HG03354 (cell line): ENCODE measurements around the gene KBTBD2.
"Not testable (repeated sequence)": the region's sequence is repeated elsewhere in the genome, so short reads cannot be mapped to it uniquely, and the experiment has no call there.

Experiments
- ATAC-seq: cut with Tn5 transposase; IDR thresholded peaks from one replicate; pipeline ENCODE4 v1.9.1; 2021; ENCODE audit warnings: mild to moderate bottlenecking; ENCODE audit not compliant: unreplicated experiment, poor library complexity, severe bottlenecking

Gene KBTBD2

DNA sequence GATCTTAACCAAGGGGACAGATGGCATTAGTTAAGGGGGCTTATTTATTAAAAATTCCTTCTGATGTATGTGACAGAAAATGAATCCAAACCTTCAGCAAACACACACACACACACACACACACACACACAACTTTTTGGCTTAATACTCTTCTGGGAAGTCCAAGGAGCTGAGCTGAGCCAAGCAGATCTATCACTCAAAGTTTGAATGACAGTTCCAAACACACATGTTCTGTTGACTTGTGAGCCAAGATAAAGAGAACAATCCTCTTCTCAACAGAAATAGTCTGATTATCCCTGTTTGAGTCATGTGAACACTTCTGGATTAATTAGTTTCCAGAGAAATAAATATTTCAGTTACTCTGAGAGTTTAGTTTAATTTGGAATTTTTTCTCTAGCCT, 31.5 kb downstream of the KBTBD2 start:
- no peak for ATAC-seq

DNA sequence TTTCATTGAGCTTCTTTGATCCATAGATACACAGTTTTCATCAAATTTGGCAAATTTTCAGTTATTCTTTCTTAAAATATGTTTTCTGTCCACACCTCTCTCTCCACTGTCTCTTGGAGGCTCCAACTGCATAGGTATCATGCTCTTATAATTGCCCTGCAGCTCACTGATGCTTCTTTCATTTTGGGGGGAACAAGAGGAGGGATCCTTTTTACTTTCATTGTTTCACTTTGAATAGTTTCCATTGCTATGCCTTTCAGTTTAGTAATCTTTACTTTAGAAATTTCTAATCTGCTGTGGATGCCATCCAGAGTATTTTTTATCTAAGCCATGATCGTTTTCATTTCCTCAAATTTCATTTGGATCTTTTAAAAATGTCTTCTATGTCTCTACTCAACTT, 32.9 kb downstream of the KBTBD2 start:
- ATAC-seq: no peak

DNA sequence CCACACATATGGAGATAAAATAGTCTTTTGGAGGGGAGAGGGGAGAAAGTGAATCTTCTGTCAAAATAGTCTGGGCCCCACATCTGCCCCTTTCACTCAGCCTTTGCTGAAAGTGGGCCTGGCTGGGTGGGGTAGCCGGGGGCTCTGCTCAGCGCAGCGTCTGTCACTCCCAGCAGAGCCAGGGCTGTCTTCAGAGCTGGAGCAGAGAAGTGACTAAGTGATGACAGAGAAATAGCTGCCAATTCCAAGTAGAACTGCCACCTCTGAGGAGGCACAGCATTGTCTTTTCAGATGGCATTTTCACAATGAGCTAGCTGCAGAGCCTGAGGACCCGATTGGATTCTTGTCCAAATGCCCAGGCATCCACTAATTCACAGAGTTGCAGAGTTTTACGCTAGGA, 34.5 kb downstream of the KBTBD2 start:
- ATAC-seq: not testable (repeated sequence)

- ATAC-seq: not testable (repeated sequence)
Observed at GRCh38 chr7:32855837-32856775, 35.5 kb downstream of the KBTBD2 start.

- not testable (repeated sequence) for ATAC-seq
Observed at GRCh38 chr7:32850654-32851053, 40.9 kb downstream of the KBTBD2 start.

DNA sequence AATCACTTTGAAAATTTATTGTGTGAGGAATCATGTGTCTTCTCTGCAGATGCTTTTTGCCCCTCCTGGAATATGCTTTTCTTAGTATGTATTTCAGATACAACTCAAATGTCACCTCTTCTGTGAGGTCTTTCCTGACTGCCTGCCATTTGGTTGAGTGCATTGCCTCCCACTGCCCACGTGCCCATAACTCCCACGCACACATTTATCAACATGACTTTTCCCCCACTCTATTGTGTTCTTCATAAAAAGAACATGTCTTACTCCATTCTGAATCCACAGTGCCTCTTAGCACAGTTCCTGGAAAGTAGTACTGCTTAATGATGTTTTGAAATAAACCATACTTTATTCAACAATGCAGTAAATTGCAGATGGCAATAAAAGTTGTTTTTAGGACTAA, 42.9 kb downstream of the KBTBD2 start:
- not testable (repeated sequence) for ATAC-seq

GRCh38 chr7:32846630-32847225, 44.8 kb downstream of the KBTBD2 start:
- peak; percentile 100 for ATAC-seq

DNA sequence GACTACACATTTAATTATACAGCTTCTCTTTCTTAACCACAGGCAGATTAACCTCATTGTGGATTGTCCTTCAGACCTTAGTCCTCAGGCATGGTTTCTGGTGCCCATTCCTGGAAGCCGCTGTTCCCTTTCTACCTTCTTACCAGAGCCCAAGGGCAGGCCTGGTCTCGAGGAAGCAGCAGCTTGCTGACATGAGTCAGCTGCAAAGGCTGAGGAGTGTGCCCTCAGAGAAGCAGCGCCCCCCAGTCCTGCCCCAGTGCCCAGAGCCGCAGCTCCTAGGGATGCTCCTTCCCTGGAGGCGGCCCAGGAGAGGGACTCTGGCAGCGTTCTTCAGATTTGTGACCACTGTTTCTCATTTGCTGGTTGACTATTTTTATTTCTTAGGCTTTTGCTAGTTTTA, 46.8 kb downstream of the KBTBD2 start:
- ATAC-seq: not testable (repeated sequence)

GRCh38 chr7:32843763-32844162, 47.8 kb downstream of the KBTBD2 start:
- not testable (repeated sequence) for ATAC-seq

- not testable (repeated sequence) for ATAC-seq
Observed at GRCh38 chr7:32839846-32840245, 51.7 kb downstream of the KBTBD2 start.

DNA sequence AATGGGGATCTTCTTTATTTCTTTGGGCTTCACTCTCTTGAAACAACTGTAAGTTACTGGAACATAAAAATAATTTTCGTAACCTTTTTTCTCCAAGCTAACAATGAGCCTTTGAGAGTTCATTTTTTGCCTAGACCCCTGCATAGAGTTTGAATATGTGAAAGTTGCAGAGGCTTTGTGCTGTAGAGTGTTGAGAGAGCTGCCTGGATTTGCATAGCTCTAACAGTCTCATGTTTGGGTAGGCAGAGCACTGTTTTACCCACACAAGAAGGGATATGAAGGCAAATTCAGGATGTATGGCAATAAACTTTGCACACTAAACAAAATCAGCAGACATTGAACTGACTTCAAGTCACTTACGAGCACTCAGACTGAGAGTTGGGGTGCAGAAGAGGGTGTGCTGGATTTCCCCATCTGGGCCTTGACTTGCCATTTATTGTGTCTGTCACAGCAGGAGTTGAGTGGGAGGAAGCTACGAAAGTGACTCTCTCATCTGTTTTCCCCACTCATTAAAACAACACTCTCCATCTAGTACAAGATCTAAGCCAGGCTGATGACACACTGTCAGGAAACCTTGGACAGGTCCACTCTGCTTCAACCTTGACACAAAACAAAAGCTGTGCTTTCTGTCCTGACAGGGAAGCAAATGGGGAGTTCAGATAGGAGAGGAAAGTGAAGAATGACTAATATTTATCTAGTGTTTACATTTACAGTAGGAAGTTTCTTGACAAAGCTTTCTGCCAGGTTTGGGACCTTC, 62.4 kb downstream of the KBTBD2 start:
- not testable (repeated sequence) for ATAC-seq
